ENCODE data around the gene PNP.

DNA sequence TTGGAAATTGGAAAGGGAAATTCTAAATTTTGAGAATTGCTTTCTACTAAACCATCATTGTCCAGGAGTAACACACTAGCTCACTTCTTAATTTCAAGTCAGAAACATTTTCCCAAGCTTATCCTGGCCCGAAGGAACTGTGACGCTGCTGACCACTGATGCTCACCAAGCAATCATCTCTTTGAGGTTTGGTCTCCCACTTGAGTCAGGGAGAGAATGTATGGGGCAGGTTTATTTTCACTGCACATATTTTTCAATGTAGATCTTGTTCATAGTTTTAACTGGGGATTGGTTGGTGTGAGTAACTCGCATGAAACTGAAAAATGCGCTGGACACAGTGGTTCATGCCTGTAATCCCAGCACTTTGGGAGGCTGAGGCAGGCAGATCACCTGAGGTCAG lies 23.3 kb downstream of the PNP start:
- TF ChIP-seq, protein P1, sequence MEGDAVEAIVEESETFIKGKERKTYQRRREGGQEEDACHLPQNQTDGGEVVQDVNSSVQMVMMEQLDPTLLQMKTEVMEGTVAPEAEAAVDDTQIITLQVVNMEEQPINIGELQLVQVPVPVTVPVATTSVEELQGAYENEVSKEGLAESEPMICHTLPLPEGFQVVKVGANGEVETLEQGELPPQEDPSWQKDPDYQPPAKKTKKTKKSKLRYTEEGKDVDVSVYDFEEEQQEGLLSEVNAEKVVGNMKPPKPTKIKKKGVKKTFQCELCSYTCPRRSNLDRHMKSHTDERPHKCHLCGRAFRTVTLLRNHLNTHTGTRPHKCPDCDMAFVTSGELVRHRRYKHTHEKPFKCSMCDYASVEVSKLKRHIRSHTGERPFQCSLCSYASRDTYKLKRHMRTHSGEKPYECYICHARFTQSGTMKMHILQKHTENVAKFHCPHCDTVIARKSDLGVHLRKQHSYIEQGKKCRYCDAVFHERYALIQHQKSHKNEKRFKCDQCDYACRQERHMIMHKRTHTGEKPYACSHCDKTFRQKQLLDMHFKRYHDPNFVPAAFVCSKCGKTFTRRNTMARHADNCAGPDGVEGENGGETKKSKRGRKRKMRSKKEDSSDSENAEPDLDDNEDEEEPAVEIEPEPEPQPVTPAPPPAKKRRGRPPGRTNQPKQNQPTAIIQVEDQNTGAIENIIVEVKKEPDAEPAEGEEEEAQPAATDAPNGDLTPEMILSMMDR (conservative IDR thresholded peaks at IDR 0.05; ENCODE audit: low read length), result no peak
- TF ChIP-seq EZH2phosphoT487 (IDR thresholded peaks at IDR 0.05; ENCODE audit: borderline replicate concordance, low read depth, low read length), result no peak

All from OCI-LY7 (cell line).